ENCODE data around the gene DIS3L.

- TF ChIP-seq CTCF (IDR thresholded peaks at IDR 0.05 in 4 of 5, conservative IDR thresholded peaks at IDR 0.05 in 1 of 5) (peak in 1 of 5 experiments; percentile 16), POLR2A (IDR thresholded peaks at IDR 0.05) (peak; percentile 3 to 11)
Observed at GRCh38 chr15:66293419-66294156, at the start of gene DIS3L.
